ENCODE measurements around the gene RPL27.

GRCh38 chr17:43025766-43026537 is 27.7 kb downstream of the RPL27 start:
- TF ChIP-seq CTCF (IDR thresholded peaks at IDR 0.05 in 4 of 5, conservative IDR thresholded peaks at IDR 0.05 in 1 of 5) (no peak), POLR2A (IDR thresholded peaks at IDR 0.05) (no peak)
